A549 (cell line): ENCODE results near the gene GUCA2B. TPM values are rescaled to one million over a fixed set of nuclear protein-coding genes. Genes with fewer than 3 reads are reported as not detected.

Source experiments
- ATAC-seq, 2 experiments: fragments of 200-7000 bp in 1 of 2; fragments of >200 bp in 1 of 2; cut with Nextera tagmentation in 1 of 2; cut with Tn5 transposase in 1 of 2; 3 replicates each; pipeline versions ENCODE4 v1.8.0 to v1.9.1; 2018 to 2020; ENCODE audit warnings: mild to moderate bottlenecking in 1 of 2, moderate library complexity in 1 of 2
- CTCF ChIA-PET: fragments of 300-600 bp; sonication (Branson Sonifier 250); formaldehyde crosslinking; extraction: SDS; loops from one replicate; lab custom pipeline; 2021; ENCODE audit warnings: antibody characterized with exemption, inconsistent platforms; lab: Yijun Ruan, JAX
- POLR2A ChIA-PET: fragments of 350-600 bp; formaldehyde crosslinking; extraction: SDS; loops from one replicate; lab custom pipeline; 2021; ENCODE audit warnings: antibody characterized with exemption, inconsistent platforms; lab: Yijun Ruan, JAX
- DNase-seq, 2 experiments: peaks; one replicate each; pipeline versions ENCODE4 v3.0.0 to v3.0.0-alpha.2; 2011 to 2016; ENCODE audit warnings: low read depth in 1 of 2, low spot score in 1 of 2
- FAIRE-seq: peaks from 2 replicates; lab custom pipeline; 2011; peaks lifted over from hg19 to GRCh38; lab: Jason Lieb, UNC
- H3K27ac ChIP-seq, 2 experiments: fragments of >200 bp; sonication (Bioruptor Twin); formaldehyde crosslinking; 3 replicates each; pipeline ENCODE4 v1.5.1; 2016 to 2017
- H3K4me1 ChIP-seq: fragments of >200 bp; sonication (Bioruptor Twin); formaldehyde crosslinking; 3 replicates; pipeline ENCODE4 v1.6.1; 2016
- H3K4me2 ChIP-seq: fragments of >200 bp; sonication (Bioruptor Twin); formaldehyde crosslinking; 3 replicates; pipeline ENCODE4 v1.6.1; 2016
- H3K4me3 ChIP-seq: fragments of >200 bp; sonication (Bioruptor Twin); formaldehyde crosslinking; 3 replicates; pipeline ENCODE4 v1.5.1; 2016
- H3K9me3 ChIP-seq: fragments of >200 bp; sonication (Bioruptor Twin); formaldehyde crosslinking; 3 replicates; pipeline ENCODE4 v1.6.1; 2016
- BHLHE40 ChIP-seq: IDR thresholded peaks from 2 replicates; pipeline ENCODE4 v1.6.1; 2012; ENCODE audit warnings: low read depth, low read length, inconsistent platforms
- CHD2 ChIP-seq: fragments of 150-350 bp; IDR thresholded peaks from 2 replicates; pipeline ENCODE4 v1.6.1; 2014; ENCODE audit warnings: low read length; ENCODE audit not compliant: partially characterized antibody
- EHF ChIP-seq: fragments of 250-450 bp; sonication (Bioruptor Pico); IDR thresholded peaks from 2 replicates; pipeline ENCODE4 v1.5.0; 2020; ENCODE audit warnings: mild to moderate bottlenecking
- EHMT2 ChIP-seq: fragments of 200-600 bp; sonication (generic); IDR thresholded peaks from 2 replicates; pipeline ENCODE4 v1.6.1; 2016; ENCODE audit warnings: antibody characterized with exemption, low read depth, mild to moderate bottlenecking, moderate library complexity
- ESRRA ChIP-seq: fragments of 150-350 bp; IDR thresholded peaks from 2 replicates; pipeline ENCODE4 v1.6.1; 2014; ENCODE audit warnings: mild to moderate bottlenecking, low read length, borderline replicate concordance
- FOSB ChIP-seq: fragments of 250-450 bp; sonication (Bioruptor Pico); IDR thresholded peaks from 2 replicates; pipeline ENCODE4 v1.5.0; 2020; ENCODE audit warnings: mild to moderate bottlenecking, moderate library complexity
- FOSL2 ChIP-seq, 2 experiments: fragments of 450-650 bp in 1 of 2; fragments of >200 bp in 1 of 2; sonication (Bioruptor Twin) in 1 of 2; formaldehyde crosslinking; IDR thresholded peaks; 2 replicates each; pipeline versions ENCODE4 v1.5.0 to v1.6.1; 2016 to 2020; ENCODE audit warnings: mild to moderate bottlenecking in 1 of 2, moderate library complexity in 1 of 2
- FOXS1 ChIP-seq: fragments of 250-450 bp; sonication (Bioruptor Pico); IDR thresholded peaks from 2 replicates; pipeline ENCODE4 v1.5.0; 2020; ENCODE audit warnings: mild to moderate bottlenecking, moderate library complexity
- GATA3 ChIP-seq: IDR thresholded peaks from 2 replicates; pipeline ENCODE4 v1.6.1; 2012; ENCODE audit warnings: borderline replicate concordance
- HMGXB4 ChIP-seq: fragments of 250-450 bp; sonication (Bioruptor Pico); IDR thresholded peaks from 2 replicates; pipeline ENCODE4 v1.5.0; 2021; ENCODE audit warnings: mild to moderate bottlenecking, moderate library complexity, borderline replicate concordance
- JUN ChIP-seq, 2 experiments: fragments of >200 bp; sonication (Bioruptor Twin); formaldehyde crosslinking; IDR thresholded peaks; 2 replicates in 1 of 2; 3 replicates in 1 of 2; pipeline ENCODE4 v1.6.1; 2016 to 2017
- MAZ ChIP-seq: fragments of 150-350 bp; IDR thresholded peaks from 2 replicates; pipeline ENCODE4 v1.6.1; 2014; ENCODE audit warnings: antibody characterized with exemption, low read depth, low read length, borderline replicate concordance
- NPAS2 ChIP-seq: fragments of 250-450 bp; sonication (Bioruptor Pico); IDR thresholded peaks from 2 replicates; pipeline ENCODE4 v1.8.0; 2022; ENCODE audit warnings: mild to moderate bottlenecking, moderate library complexity, borderline replicate concordance
- PHF8 ChIP-seq: fragments of 200-600 bp; sonication (generic); IDR thresholded peaks from 2 replicates; pipeline ENCODE4 v1.6.1; 2016; ENCODE audit warnings: low read depth, mild to moderate bottlenecking, antibody characterized with exemption, moderate library complexity, borderline replicate concordance
- POLR2A ChIP-seq: IDR thresholded peaks from 2 replicates; pipeline ENCODE4 v1.6.1; 2012; ENCODE audit warnings: mild to moderate bottlenecking, low read length
- RARB ChIP-seq: fragments of 250-450 bp; sonication (Bioruptor Pico); IDR thresholded peaks from 2 replicates; pipeline ENCODE4 v1.8.0; 2021; ENCODE audit warnings: mild to moderate bottlenecking, moderate library complexity
- RCOR1 ChIP-seq: fragments of 150-350 bp; IDR thresholded peaks from 2 replicates; pipeline ENCODE4 v1.6.1; 2014; ENCODE audit warnings: antibody characterized with exemption, low read length, low read depth
- RNF2 ChIP-seq: fragments of 200-600 bp; sonication (generic); IDR thresholded peaks from 2 replicates; pipeline ENCODE4 v1.6.1; 2016; ENCODE audit warnings: low read depth, mild to moderate bottlenecking, antibody characterized with exemption, moderate library complexity, borderline replicate concordance
- TP53 ChIP-seq: fragments of 250-450 bp; sonication (Bioruptor Pico); IDR thresholded peaks from 2 replicates; pipeline ENCODE4 v1.5.0; 2021; ENCODE audit warnings: mild to moderate bottlenecking, moderate library complexity
- ZC3H11A ChIP-seq: fragments of 450-650 bp; IDR thresholded peaks from 2 replicates; pipeline ENCODE4 v1.6.1; 2014; ENCODE audit warnings: antibody characterized with exemption, mild to moderate bottlenecking
- ZNF302 ChIP-seq: fragments of 250-450 bp; sonication (Bioruptor Pico); IDR thresholded peaks from 2 replicates; pipeline ENCODE4 v1.9.0; 2021; ENCODE audit warnings: inconsistent platforms, mild to moderate bottlenecking, moderate library complexity
- ZSCAN20 ChIP-seq: fragments of 250-450 bp; sonication (Bioruptor Pico); IDR thresholded peaks from 2 replicates; pipeline ENCODE4 v1.8.0; 2022; ENCODE audit warnings: mild to moderate bottlenecking, moderate library complexity
- WGBS: methylation state at CpG from one replicate; pipeline ENCODE4 v1.1.6; 2017; ENCODE audit errors: missing lambda C conversion rate; 5-methylcytosine and 5-hydroxymethylcytosine counted together
- polyA plus RNA-seq, 4 experiments: library from polyadenylated mRNA; depleted of rRNA in 3 of 4; stranded (reverse); fragments of >200 nt; fragmentation: RNase III in 1 of 4; extraction: RNeasy Plus Mini Kit Qiagen cat#74134 plus additional on column Dnase treatment in 1 of 4; gene quantifications; 2 replicates in 3 of 4; 3 replicates in 1 of 4; pipeline ENCODE4 v1.2.3, GENCODE V29; 2011 to 2017
- TF ChIP-seq, protein P1 (sequence below): fragments of 450-650 bp; IDR thresholded peaks from 2 replicates; pipeline ENCODE4 v1.6.1; 2014; ENCODE audit warnings: antibody characterized with exemption
- TF ChIP-seq, protein P2 (sequence below): fragments of >200 bp; sonication (Bioruptor Twin); formaldehyde crosslinking; IDR thresholded peaks from 2 replicates; pipeline ENCODE4 v1.6.1; 2016
- TF ChIP-seq, protein P3 (sequence below): fragments of 250-450 bp; sonication (Bioruptor Pico); IDR thresholded peaks from 2 replicates; pipeline ENCODE4 v1.5.0; 2020; ENCODE audit warnings: low read depth, mild to moderate bottlenecking, moderate library complexity
- TF ChIP-seq, protein P4 (sequence below): fragments of >200 bp; sonication (Bioruptor Twin); formaldehyde crosslinking; IDR thresholded peaks from 3 replicates; pipeline ENCODE4 v1.5.1; 2016

The GUCA2B gene
- polyA plus RNA-seq, 2 of the 4 experiments (the other 2 are of a cell fraction): 0.17 TPM; not detected in 1

DNA sequence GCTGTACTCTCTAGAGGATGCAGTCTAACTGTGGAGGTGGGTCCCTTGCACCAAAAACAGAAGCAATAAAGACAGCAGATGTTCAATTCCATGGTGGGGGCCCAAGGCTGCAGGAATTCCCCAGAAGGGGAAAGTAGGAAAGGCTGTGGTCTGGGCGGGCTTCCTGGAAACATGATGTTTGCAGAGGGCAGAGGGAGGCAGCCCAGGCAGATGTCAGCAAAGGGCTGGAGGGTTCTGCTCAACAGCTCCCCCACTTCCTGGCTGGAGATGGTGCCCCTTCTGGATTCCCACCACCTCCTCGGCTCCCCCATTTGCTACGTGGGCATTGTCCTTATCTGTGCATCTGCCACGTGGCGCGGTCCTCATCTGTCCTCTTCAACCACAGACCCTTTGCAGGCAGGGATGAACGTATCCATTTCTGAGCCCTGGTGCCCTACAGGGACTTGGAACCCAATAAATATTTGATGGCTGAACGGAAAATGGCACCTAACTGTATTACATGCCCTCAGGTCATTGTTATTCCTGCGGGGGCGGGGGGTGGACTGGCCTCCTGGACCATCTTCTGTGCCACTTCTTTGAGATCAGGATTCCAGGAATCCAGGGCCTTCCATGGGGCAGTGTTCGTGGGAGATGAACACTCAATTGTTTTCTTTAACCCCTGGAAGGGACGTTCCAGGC is 8.4 kb upstream of the GUCA2B start:
- ChIA-PET CTCF (interaction anchor here (1.0 to 1.5 kb wide), 3 partner anchors 28 to 570 kb away, joined by 3 to 4 read pairs (median 3); no protein-coding TSS in a partner anchor), POLR2A (no interaction called here)
- Histone ChIP-seq H3K4me1 (no peaks in the 10 kb centered on the region), H3K27ac (no peak overlapping the region), H3K4me3 (no peak overlapping the region), H3K9me3 (no peaks in the 10 kb centered on the region), H3K4me2 (no peak overlapping the region)
- DNase-seq (no peak), ATAC-seq (no peak), FAIRE-seq (no peak)
- TF ChIP-seq, protein P1, sequence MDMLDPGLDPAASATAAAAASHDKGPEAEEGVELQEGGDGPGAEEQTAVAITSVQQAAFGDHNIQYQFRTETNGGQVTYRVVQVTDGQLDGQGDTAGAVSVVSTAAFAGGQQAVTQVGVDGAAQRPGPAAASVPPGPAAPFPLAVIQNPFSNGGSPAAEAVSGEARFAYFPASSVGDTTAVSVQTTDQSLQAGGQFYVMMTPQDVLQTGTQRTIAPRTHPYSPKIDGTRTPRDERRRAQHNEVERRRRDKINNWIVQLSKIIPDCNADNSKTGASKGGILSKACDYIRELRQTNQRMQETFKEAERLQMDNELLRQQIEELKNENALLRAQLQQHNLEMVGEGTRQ: no peak
- TF ChIP-seq PHF8: no peak
- no peak for TF ChIP-seq GATA3
- TF ChIP-seq, protein P2, sequence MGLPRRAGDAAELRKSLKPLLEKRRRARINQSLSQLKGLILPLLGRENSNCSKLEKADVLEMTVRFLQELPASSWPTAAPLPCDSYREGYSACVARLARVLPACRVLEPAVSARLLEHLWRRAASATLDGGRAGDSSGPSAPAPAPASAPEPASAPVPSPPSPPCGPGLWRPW: no peak
- no peak for TF ChIP-seq NPAS2 (CRISPR knock-in tag)
- no peak for TF ChIP-seq FOSB (CRISPR knock-in tag)
- TF ChIP-seq ZNF302 (CRISPR knock-in tag): no peak
- TF ChIP-seq ZC3H11A: no peak
- TF ChIP-seq TP53 (CRISPR knock-in tag): no peak
- no peak for TF ChIP-seq ESRRA
- TF ChIP-seq BHLHE40: no peak
- no peak for TF ChIP-seq RARB (CRISPR knock-in tag)
- 65% methylated on average over 9 of the region's 12 CpGs for WGBS

GRCh38 chr1:42145389-42145716 is 7.9 kb upstream of the GUCA2B start:
- POLR2A ChIA-PET: no interaction called here
- 28% methylated on average over 4 of the region's 8 CpGs for WGBS

GRCh38 chr1:42145764-42146625 is 7.2 kb upstream of the GUCA2B start:
- ATAC-seq (peak in 1 of 2 experiments; percentile 30; a peak in 2 of 6 replicates), DNase-seq (no peak), FAIRE-seq (no peak)
- 55% methylated on average over 16 of the region's 41 CpGs for WGBS
- Histone ChIP-seq H3K4me1 (no peaks in the 10 kb centered on the region), H3K9me3 (no peaks in the 10 kb centered on the region), H3K27ac (no peak overlapping the region), H3K4me2 (no peak overlapping the region), H3K4me3 (no peak overlapping the region)
- ChIA-PET CTCF (interaction anchor here (0.6 to 4.4 kb wide), 6 partner anchors 10 to 182 kb away, joined by 3 to 70 read pairs (median 8); partner anchors contain the start of gene GUCA2A), POLR2A (no interaction called here)
- TF ChIP-seq FOXS1: no peak
- TF ChIP-seq EHF (CRISPR knock-in tag): no peak
- TF ChIP-seq, protein P3, sequence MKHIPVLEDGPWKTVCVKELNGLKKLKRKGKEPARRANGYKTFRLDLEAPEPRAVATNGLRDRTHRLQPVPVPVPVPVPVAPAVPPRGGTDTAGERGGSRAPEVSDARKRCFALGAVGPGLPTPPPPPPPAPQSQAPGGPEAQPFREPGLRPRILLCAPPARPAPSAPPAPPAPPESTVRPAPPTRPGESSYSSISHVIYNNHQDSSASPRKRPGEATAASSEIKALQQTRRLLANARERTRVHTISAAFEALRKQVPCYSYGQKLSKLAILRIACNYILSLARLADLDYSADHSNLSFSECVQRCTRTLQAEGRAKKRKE (CRISPR knock-in tag): no peak
- no peak for TF ChIP-seq RNF2
- TF ChIP-seq JUN (IDR thresholded peaks at IDR 0.05): no peak
- TF ChIP-seq MAZ: no peak
- no peak for TF ChIP-seq HMGXB4 (CRISPR knock-in tag)
- TF ChIP-seq RARB (CRISPR knock-in tag): no peak
- TF ChIP-seq CHD2: no peak
- no peak for TF ChIP-seq EHMT2
- no peak for TF ChIP-seq PHF8
- no peak for TF ChIP-seq RCOR1

More at GRCh38 chr1:42145389-42145716, 7.9 kb upstream of the GUCA2B start:
- Histone ChIP-seq H3K27ac (no peak overlapping the region), H3K4me1 (no peaks in the 10 kb centered on the region), H3K4me2 (no peak overlapping the region), H3K9me3 (no peaks in the 10 kb centered on the region), H3K4me3 (no peak overlapping the region)
- FAIRE-seq (no peak), ATAC-seq (no peak), DNase-seq (no peak)
- TF ChIP-seq, protein P4, sequence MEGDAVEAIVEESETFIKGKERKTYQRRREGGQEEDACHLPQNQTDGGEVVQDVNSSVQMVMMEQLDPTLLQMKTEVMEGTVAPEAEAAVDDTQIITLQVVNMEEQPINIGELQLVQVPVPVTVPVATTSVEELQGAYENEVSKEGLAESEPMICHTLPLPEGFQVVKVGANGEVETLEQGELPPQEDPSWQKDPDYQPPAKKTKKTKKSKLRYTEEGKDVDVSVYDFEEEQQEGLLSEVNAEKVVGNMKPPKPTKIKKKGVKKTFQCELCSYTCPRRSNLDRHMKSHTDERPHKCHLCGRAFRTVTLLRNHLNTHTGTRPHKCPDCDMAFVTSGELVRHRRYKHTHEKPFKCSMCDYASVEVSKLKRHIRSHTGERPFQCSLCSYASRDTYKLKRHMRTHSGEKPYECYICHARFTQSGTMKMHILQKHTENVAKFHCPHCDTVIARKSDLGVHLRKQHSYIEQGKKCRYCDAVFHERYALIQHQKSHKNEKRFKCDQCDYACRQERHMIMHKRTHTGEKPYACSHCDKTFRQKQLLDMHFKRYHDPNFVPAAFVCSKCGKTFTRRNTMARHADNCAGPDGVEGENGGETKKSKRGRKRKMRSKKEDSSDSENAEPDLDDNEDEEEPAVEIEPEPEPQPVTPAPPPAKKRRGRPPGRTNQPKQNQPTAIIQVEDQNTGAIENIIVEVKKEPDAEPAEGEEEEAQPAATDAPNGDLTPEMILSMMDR: no peak
- TF ChIP-seq FOSL2 (IDR thresholded peaks at IDR 0.05): no peak
- TF ChIP-seq FOSL2 (CRISPR knock-in tag; IDR thresholded peaks at IDR 0.05): no peak
- no peak for TF ChIP-seq BHLHE40
- no peak for TF ChIP-seq POLR2A
- no peak for TF ChIP-seq FOXS1
- TF ChIP-seq ZSCAN20: no peak
- TF ChIP-seq CHD2: no peak
- CTCF ChIA-PET: no interaction called here
